AG09319 (cell line): ENCODE results near the gene C1S.

Experiments
- DNase-seq: peaks from one replicate; pipeline ENCODE4 v3.0.0-alpha.2; 2010; ENCODE audit warnings: low read depth; ENCODE audit errors: extremely low read depth
- TF ChIP-seq, protein P1 (sequence below): IDR thresholded peaks from 2 replicates; pipeline ENCODE4 v1.5.1; 2011; ENCODE audit warnings: low read depth, mild to moderate bottlenecking, inconsistent platforms, low read length, moderate library complexity

C1S gene

DNA sequence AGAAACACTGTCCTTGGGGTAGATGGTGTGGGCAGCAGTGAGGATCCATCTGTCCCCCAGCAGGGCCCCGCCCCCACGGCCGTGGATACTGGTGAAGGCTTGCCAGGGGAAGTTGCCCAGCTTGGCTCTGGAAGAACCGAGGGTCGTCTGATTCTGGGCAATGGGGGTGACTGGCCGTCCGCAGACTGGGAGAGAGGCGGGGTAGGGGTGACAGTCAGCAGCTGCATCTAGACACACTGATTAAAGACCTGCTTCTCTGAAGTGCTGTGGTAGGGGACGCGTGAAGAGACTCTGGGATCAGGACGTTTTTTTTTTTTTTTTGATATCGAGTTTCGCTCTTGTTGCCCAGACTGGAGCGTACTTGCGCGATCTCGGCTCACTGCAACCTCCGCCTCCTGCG, 36.5 kb downstream of the C1S start:
- no peak for DNase-seq
- TF ChIP-seq, protein P1, sequence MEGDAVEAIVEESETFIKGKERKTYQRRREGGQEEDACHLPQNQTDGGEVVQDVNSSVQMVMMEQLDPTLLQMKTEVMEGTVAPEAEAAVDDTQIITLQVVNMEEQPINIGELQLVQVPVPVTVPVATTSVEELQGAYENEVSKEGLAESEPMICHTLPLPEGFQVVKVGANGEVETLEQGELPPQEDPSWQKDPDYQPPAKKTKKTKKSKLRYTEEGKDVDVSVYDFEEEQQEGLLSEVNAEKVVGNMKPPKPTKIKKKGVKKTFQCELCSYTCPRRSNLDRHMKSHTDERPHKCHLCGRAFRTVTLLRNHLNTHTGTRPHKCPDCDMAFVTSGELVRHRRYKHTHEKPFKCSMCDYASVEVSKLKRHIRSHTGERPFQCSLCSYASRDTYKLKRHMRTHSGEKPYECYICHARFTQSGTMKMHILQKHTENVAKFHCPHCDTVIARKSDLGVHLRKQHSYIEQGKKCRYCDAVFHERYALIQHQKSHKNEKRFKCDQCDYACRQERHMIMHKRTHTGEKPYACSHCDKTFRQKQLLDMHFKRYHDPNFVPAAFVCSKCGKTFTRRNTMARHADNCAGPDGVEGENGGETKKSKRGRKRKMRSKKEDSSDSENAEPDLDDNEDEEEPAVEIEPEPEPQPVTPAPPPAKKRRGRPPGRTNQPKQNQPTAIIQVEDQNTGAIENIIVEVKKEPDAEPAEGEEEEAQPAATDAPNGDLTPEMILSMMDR = no peak

DNA sequence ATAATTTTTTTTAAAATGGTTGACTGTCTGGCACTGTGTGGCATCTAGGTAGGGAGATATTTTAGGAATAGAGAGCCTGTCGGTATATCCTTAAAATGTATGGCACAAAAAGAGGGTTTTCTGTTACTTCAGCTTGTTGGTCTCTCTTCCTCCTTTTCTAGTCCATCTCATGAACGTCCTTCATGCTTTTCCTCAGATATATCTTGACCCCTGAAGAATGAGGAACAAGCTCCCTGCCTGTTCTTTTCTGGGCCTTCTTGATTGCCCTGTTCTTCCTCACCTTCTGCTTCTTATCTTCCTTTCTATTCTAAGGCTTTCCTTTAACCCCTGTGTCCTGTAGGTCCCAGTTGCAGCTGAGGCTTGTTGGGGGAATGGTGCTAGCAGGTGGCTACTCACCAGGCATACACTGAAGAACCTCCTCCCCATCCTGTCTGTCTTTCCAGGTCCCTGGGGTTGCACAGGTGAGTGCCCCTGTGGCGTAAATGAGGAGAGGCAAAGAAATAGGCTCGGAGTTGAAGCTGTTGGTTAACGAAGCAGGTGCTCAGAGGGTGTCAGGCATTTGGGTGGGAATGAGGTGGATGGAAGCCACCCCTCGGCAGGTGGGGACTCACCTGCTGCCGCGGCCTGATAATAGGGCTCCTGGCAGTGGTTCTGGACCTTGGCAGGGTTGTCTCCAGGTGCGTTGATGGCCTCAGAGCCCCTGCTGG, 38.9 kb downstream of the C1S start:
- DNase-seq = no peak

DNA sequence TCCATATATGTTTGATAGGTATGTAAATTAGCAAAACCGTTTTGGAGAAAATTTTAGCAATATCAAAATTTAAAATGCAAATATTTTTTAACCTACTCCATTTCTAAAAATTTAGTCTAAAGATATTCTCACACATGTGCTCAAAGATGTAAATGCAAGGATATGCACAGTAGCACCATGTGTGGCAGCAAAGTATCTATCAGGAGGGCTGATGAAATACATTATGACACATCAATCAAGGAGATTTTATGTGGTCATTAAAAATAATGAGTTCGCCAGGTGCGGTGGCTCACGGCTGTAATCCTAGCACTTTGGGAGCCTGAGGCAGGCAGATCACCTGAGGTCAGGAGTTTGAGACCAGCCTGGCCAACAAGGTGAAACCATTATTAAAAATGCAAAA, 39.7 kb downstream of the C1S start:
- no peak for DNase-seq

More for the DNA sequence above, 38.9 kb downstream of the C1S start:
- TF ChIP-seq, protein P1 = no peak

DNA sequence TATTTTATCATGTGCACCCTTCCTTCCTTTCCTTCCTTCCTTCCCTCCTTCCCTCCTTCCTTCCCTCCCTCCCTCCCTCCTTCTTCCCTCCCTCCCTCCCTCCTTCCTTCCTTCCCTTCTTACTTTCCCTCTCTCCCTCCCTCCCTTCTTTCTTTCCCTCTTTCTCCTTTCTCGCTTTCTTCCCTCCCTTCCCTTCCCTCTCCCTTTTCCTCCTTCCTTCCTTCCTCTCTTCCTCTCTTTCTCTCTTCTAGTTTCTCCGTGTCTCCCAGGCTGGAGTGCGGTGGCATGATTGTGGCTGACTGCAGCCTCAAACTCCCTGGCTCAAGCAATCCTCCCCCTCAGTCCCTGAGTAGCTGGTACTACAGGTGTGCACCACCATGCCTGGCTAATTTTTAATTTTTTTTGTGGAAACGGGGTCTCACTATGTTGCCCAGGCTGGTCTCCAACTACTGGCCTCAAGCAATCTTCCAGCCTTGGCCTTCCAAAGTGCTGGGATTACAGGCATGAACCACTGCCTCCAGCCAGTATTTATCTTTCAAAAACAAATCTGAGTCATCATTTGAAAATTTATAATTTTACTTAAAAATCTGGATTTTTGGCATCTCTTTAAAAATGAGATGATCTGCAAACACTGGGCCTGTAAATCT, 40.7 kb downstream of the C1S start:
- no peak for DNase-seq
- TF ChIP-seq, protein P1 = no peak

More for the DNA sequence above, 39.7 kb downstream of the C1S start:
- TF ChIP-seq, protein P1 = no peak

DNA sequence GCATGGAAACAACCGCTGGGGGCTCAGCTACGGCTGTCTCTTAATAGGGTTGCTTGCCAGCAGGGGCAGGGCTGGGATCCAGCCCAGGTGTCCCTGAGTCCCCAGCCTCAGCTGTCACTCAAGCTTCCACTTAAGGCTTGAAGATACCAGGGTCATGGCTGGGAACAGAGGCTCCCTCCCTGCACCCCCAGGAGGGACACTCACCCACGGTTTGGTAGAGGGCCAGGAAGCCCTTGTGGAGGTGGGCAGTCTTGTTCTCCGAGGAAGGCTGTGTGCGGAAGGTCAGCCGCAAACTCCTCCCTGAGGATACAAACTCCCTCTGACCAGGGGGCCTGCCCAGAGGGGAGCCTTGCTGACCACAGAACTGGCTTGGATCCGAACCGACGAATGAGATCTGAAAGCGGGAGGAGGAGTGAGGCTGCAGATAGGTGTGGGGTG, 41.2 kb downstream of the C1S start:
- no peak for DNase-seq
- TF ChIP-seq, protein P1 = no peak

DNA sequence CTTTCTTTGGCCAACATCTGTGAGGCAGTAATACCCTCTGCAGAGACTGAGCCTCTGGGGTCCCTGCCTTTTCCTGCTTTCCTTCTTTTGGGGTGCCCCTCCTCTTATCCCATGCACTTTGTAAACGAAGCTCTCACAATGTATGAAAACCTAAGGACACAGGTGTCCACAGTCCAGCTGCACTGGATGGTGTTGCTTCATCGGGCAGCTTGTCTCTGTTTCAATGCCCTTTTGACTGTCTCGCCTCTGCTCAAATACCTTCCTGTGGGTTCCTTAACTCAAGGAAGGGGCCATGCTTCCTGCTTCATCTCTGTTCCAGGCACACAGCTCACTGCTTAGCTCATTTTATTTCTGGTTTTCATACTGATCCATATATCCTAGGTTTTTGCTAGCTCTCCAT, 42.1 kb downstream of the C1S start:
- DNase-seq = no peak

More for the DNA sequence above, 42.1 kb downstream of the C1S start:
- TF ChIP-seq, protein P1 = no peak
